PC-9 (cell line): Measurements from ENCODE around the gene SPPL2A. TPM values are rescaled to one million over a fixed set of nuclear protein-coding genes. Genes with fewer than 3 reads are reported as not detected.
A peak's percentile ranks its signal among the peaks of the same experiment; 100 is the strongest.

Experiments used
- BruUV-seq: library from RNA; stranded (reverse); fragments of 400-500 nt; replicated peaks from 2 replicates; lab custom pipeline; 2021; lab: Mats Ljungman, UMichigan
- CTCF ChIA-PET: fragments of 300-600 bp; sonication (Branson Sonifier 250); formaldehyde crosslinking; loops from one replicate; lab custom pipeline; 2022; ENCODE audit warnings: antibody characterized with exemption; lab: Charles Lee
- POLR2A ChIA-PET: fragments of 300-600 bp; sonication (Branson Sonifier 250); formaldehyde crosslinking; loops from one replicate; lab custom pipeline; 2022; ENCODE audit warnings: antibody characterized with exemption; ENCODE audit not compliant: unreplicated experiment; lab: Charles Lee
- DNase-seq, 2 experiments: peaks; one replicate each; pipeline versions ENCODE4 v3.0.0 to v3.0.0-alpha.2; 2015 to 2022; ENCODE audit warnings: mixed read lengths in 1 of 2
- H2AFZ ChIP-seq: fragments of 200-600 bp; sonication (generic); 2 replicates; pipeline ENCODE4 v1.8.1; 2017; ENCODE audit warnings: antibody characterized with exemption
- H3F3A ChIP-seq: fragments of 200-600 bp; sonication (generic); 2 replicates; pipeline ENCODE4 v1.8.1; 2017; ENCODE audit warnings: antibody characterized with exemption, mild to moderate bottlenecking, low read depth; ENCODE audit not compliant: insufficient read depth
- H3K27ac ChIP-seq: fragments of 200-600 bp; sonication (generic); 2 replicates; pipeline ENCODE4 v1.6.1; 2016; ENCODE audit warnings: mixed run types
- H3K27me3 ChIP-seq: fragments of 200-600 bp; sonication (generic); 2 replicates; pipeline ENCODE4 v1.6.1; 2016; ENCODE audit warnings: low read depth, mixed run types; ENCODE audit not compliant: insufficient read depth
- H3K36me3 ChIP-seq: fragments of 200-600 bp; sonication (generic); 2 replicates; pipeline ENCODE4 v1.6.1; 2016; ENCODE audit warnings: low read depth, mixed run types
- H3K4me1 ChIP-seq: fragments of 200-600 bp; sonication (generic); replicated peaks from 2 replicates; pipeline ENCODE4 v1.6.1; 2016; ENCODE audit warnings: mixed run types; ENCODE audit not compliant: insufficient read depth
- H3K4me2 ChIP-seq: fragments of 200-600 bp; sonication (generic); 2 replicates; pipeline ENCODE4 v1.6.1; 2017; ENCODE audit warnings: mixed run types
- H3K4me3 ChIP-seq: fragments of 200-600 bp; sonication (generic); 2 replicates; pipeline ENCODE4 v1.6.1; 2016; ENCODE audit warnings: mixed run types
- H3K79me2 ChIP-seq: fragments of 200-600 bp; sonication (generic); 2 replicates; pipeline ENCODE4 v1.6.1; 2017; ENCODE audit warnings: low read depth, mixed run types
- H3K9me2 ChIP-seq: fragments of 200-600 bp; sonication (generic); 2 replicates; pipeline ENCODE4 v1.8.1; 2017; ENCODE audit warnings: mild to moderate bottlenecking; ENCODE audit not compliant: insufficient read depth
- H3K9me3 ChIP-seq: fragments of 200-600 bp; sonication (generic); 2 replicates; pipeline ENCODE4 v1.8.1; 2016; ENCODE audit warnings: low read depth; ENCODE audit not compliant: insufficient read depth
- H4K20me1 ChIP-seq: fragments of 200-600 bp; sonication (generic); 2 replicates; pipeline ENCODE4 v1.8.1; 2017; ENCODE audit not compliant: insufficient read depth
- EZH2 ChIP-seq: fragments of 200-600 bp; sonication (generic); IDR thresholded peaks from 2 replicates; pipeline ENCODE4 v1.8.0; 2017; ENCODE audit warnings: antibody characterized with exemption, low read depth
- intact Hi-C: fragments of 100-400 bp; cut with micrococcal nuclease; formaldehyde crosslinking; loops from one replicate; pipeline ENCODE4 v1.10.0; 2022; ENCODE audit not compliant: unreplicated experiment
- total RNA-seq: library from RNA; stranded (reverse); gene quantifications from 2 replicates; pipeline ENCODE4 v1.2.3, GENCODE V29; 2021
- TF ChIP-seq, protein P1 (sequence below): fragments of 200-600 bp; sonication (generic); conservative IDR thresholded peaks from 2 replicates; pipeline ENCODE4 v1.6.1; 2017; ENCODE audit warnings: mixed run types, antibody characterized with exemption, mild to moderate bottlenecking, moderate library complexity

Gene SPPL2A
- total RNA-seq, 1 experiment from 2014 or later: 70.6 TPM

DNA sequence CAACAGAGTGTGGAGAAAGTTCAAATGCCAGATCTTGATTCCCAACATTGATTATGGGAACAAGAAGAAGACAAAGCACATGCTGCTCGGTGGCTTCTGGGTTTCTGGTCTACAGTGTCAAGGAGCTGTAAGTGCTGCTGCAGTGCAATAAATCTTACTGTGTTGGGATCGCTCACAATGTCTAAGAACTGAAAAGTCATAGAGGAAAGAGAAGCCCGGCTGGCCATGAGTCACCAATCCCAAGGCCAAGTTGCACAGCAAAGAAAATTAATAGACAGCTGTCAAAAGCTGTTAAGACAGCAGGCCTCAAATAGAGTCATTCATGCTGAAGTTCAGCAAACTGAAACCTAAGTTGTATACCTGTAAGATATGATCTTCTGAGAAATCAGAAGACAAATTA, 33.2 kb upstream of the SPPL2A start:
- intact Hi-C loops: loop anchor here (1.0 kb wide), 1 partner anchor 86 kb away; no protein-coding TSS in a partner anchor
- Histone ChIP-seq H3K4me3 (no peak overlapping the region), H3K36me3 (no peaks in the 10 kb centered on the region), H3K79me2 (no peaks in the 10 kb centered on the region), H2AFZ (no peak overlapping the region), H3F3A (peaks cover 14% of the 10 kb centered on the region; the same call in 1 of the 2 replicates), H3K4me2 (peak overlapping the region; percentile 44), H3K27me3 (no peaks in the 10 kb centered on the region), H3K27ac (no peak overlapping the region), H3K4me1 (peaks cover 22% of the 10 kb centered on the region), H4K20me1 (no peaks in the 10 kb centered on the region), H3K9me3 (no peaks in the 10 kb centered on the region), H3K9me2 (no peaks in the 10 kb centered on the region)
- no peak for TF ChIP-seq EZH2
- TF ChIP-seq, protein P1, sequence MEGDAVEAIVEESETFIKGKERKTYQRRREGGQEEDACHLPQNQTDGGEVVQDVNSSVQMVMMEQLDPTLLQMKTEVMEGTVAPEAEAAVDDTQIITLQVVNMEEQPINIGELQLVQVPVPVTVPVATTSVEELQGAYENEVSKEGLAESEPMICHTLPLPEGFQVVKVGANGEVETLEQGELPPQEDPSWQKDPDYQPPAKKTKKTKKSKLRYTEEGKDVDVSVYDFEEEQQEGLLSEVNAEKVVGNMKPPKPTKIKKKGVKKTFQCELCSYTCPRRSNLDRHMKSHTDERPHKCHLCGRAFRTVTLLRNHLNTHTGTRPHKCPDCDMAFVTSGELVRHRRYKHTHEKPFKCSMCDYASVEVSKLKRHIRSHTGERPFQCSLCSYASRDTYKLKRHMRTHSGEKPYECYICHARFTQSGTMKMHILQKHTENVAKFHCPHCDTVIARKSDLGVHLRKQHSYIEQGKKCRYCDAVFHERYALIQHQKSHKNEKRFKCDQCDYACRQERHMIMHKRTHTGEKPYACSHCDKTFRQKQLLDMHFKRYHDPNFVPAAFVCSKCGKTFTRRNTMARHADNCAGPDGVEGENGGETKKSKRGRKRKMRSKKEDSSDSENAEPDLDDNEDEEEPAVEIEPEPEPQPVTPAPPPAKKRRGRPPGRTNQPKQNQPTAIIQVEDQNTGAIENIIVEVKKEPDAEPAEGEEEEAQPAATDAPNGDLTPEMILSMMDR: no peak
- ChIA-PET POLR2A (interaction anchor here (0.8 to 1.0 kb wide), 2 partner anchors 19 to 59 kb away, joined by 4 to 10 read pairs; no protein-coding TSS in a partner anchor), CTCF (interaction anchor here (1.0 kb wide), 1 partner anchor 86 kb away, joined by 3 read pairs; no protein-coding TSS in a partner anchor)
- BruUV-seq: no TSS peak
- peak; percentile 27 to 69 for DNase-seq

GRCh38 chr15:50797926-50798325, 32.4 kb upstream of the SPPL2A start:
- POLR2A ChIA-PET: interaction anchor here (1.0 kb wide), 1 partner anchor 18 kb away, joined by 4 read pairs; no protein-coding TSS in a partner anchor

DNA sequence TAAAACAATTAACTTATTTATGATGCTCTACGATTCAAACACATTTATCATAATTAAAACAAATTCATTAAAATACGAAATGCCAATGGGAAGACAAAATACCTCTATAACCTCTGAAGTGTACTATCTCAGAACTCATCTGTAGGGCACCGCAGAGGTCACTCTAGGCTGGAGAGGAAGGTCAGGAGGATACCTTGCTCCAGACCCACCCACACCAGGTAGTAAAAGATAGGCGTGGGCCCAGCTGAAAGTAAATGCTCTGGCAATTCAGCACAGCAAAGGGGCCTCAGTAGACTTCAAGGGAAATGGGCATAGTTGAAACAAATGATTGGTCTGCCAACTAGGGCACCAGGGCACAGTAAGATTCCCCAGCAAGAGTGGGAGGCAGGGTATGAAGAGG, 26.0 kb upstream of the SPPL2A start:
- Histone ChIP-seq H3K4me1 (no peaks in the 10 kb centered on the region), H3K4me2 (no peak overlapping the region), H3K79me2 (no peaks in the 10 kb centered on the region), H3K9me2 (no peaks in the 10 kb centered on the region), H3K36me3 (no peaks in the 10 kb centered on the region), H3K9me3 (no peaks in the 10 kb centered on the region), H2AFZ (no peak overlapping the region), H4K20me1 (no peaks in the 10 kb centered on the region), H3K4me3 (no peak overlapping the region), H3K27ac (no peak overlapping the region), H3K27me3 (no peaks in the 10 kb centered on the region), H3F3A (no peaks in the 10 kb centered on the region)
- BruUV-seq: no TSS peak
- DNase-seq: no peak
- intact Hi-C loops: no loop called here
- TF ChIP-seq, protein P1: no peak
- TF ChIP-seq EZH2: no peak
- ChIA-PET POLR2A (no interaction called here), CTCF (no interaction called here)

More at GRCh38 chr15:50797926-50798325, 32.4 kb upstream of the SPPL2A start:
- Histone ChIP-seq H3K4me1 (peaks cover 22% of the 10 kb centered on the region), H3K36me3 (no peaks in the 10 kb centered on the region), H2AFZ (no peak overlapping the region), H3K27ac (no peak overlapping the region), H3K27me3 (no peaks in the 10 kb centered on the region), H3K79me2 (no peaks in the 10 kb centered on the region), H3K9me2 (no peaks in the 10 kb centered on the region), H3K4me2 (peak overlapping the region; percentile 44), H3K9me3 (no peaks in the 10 kb centered on the region), H4K20me1 (no peaks in the 10 kb centered on the region), H3K4me3 (no peak overlapping the region), H3F3A (peaks cover 14% of the 10 kb centered on the region; the same call in 1 of the 2 replicates)
- intact Hi-C loops: loop anchor here (1.0 kb wide), 1 partner anchor 86 kb away; no protein-coding TSS in a partner anchor
- BruUV-seq: no TSS peak
- TF ChIP-seq EZH2: no peak
- TF ChIP-seq, protein P1: no peak
- CTCF ChIA-PET: no interaction called here
- peak; percentile 19 to 72 for DNase-seq
